ENCODE results near the gene EXD3. TPM values are rescaled to one million over a fixed set of nuclear protein-coding genes. Genes with fewer than 3 reads are reported as not detected.
A peak's percentile ranks its signal among the peaks of the same experiment; 100 is the strongest.
"Not testable (repeated sequence)": the region's sequence is repeated elsewhere in the genome, so short reads cannot be mapped to it uniquely, and the experiment has no call there.

EXD3 gene
- total and polyA plus RNA-seq, 9 donors = 7.4 to 19.0 (median 11.6) TPM

DNA sequence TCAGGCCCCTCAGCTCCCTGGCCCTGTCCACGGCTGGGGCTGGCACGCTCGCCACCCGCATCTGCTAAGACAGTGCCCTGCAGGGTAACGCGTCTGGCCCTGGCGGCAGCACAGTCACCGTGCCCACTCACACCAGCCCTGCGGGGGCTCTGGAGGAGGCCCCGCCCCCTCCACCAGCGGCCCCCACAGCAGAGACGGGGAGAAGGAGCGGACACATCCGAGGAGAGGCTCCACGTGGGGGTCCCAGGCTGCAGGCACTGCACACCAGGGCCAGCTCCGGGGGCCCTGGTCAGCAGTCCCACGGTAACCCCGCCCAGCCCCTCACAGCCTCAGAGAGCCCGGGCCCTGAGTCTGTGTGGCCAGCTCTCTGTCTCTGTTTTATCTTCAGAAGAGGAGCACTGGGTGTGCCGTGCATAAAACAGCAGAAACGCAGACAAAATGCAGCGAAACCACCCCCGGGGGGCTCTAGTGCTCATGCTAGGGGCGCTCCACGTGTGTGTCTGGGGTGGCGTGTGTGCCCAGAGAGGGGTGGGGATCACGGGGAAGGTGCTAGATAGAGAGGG lies 73.4 kb downstream of the EXD3 start:
- Histone ChIP-seq H3K36me3 (ENCODE audit: control insufficient read depth, insufficient read depth, low read length) (peaks cover 6% of the 10 kb centered on the region), H3K27me3 (ENCODE audit: control insufficient read depth, insufficient read depth, low read length) (no peaks in the 10 kb centered on the region), H3K27ac (ENCODE audit: low read length) (no peak overlapping the region), H3K4me3 (ENCODE audit: low read length) (no peak overlapping the region), H3K4me1 (ENCODE audit: control insufficient read depth, insufficient read depth, low read length) (peaks cover 3% of the 10 kb centered on the region), H3K9me3 (replicated peaks; ENCODE audit: control insufficient read depth, low read depth, low read length) (peaks cover 10% of the 10 kb centered on the region)
- WGBS (ENCODE audit: insufficient coverage) = 92% methylated on average over 25 of the region's 27 CpGs
- DNase-seq = no peak

DNA sequence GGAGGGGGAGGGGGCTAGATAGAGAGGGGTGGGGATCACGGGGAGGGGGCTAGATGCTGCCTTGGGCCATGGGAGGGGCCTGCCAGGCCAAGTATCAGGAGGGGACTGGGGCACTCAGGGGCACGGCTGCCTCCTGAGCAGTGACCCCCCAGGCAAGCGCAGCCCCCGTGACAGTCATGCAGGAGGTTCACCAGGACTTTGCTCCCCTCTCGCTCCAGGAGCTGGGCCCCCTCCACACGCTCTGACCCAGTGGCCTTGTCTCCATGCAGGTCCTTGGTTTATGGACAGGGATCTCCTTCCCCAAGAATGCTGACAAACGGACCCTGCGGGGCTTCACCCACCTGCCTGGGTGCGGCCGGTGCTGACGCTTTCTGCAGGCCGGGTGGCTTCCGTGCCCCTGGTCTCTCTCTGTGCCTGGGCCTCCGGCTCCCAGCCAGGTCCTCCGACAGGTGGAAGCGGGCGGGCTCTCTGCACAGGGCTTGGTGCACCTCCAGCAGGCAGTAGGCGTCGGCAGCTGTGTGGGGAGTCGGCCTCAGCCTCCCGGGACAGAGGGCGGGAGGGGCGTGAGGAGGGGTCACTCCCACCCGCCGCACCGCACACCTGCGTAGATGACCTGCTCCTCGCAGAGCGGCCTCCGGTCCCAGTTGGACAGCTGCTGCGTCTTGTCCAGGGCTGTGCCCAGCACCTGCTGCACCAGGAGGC lies 74.0 kb downstream of the EXD3 start:
- Histone ChIP-seq H3K36me3 (ENCODE audit: control insufficient read depth, insufficient read depth, low read length) (peaks cover 6% of the 10 kb centered on the region), H3K4me1 (ENCODE audit: control insufficient read depth, insufficient read depth, low read length) (peaks cover 3% of the 10 kb centered on the region)
- 94% methylated on average over 30 of the region's 31 CpGs for WGBS (ENCODE audit: insufficient coverage)

DNA sequence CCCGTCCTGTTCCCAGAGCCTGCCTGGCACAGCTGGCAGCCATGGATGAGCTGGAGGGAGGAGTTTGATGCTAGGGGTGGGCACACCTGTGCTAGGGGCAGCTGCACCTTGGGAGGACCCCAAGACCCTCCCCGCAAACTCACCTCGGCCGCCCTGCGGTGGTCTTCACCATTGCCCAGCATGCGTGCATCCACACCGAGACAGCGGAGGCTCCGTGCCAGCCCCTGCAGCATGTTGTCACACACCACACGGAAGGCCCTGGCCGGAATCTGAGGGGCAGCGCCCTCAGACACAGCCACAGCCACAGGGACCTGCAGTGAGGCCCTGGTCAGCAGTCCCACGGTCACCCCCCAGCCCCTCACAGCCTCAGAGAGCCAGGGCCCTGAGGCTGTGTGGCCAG lies 75.0 kb downstream of the EXD3 start:
- no peak overlapping the region for H3K4me3 ChIP-seq (ENCODE audit: low read length)
- H3K9me3 ChIP-seq (replicated peaks; ENCODE audit: control insufficient read depth, low read depth, low read length) = peaks cover 12% of the 10 kb centered on the region
- no peak overlapping the region for H3K27ac ChIP-seq (ENCODE audit: low read length)
- no peaks in the 10 kb centered on the region for H3K27me3 ChIP-seq (ENCODE audit: control insufficient read depth, insufficient read depth, low read length)
- no peaks in the 10 kb centered on the region for H3K4me1 ChIP-seq (ENCODE audit: control insufficient read depth, insufficient read depth, low read length)
- DNase-seq = no peak
- WGBS (ENCODE audit: insufficient coverage) = 94% methylated on average over 11 of the region's 13 CpGs
- H3K36me3 ChIP-seq (ENCODE audit: control insufficient read depth, insufficient read depth, low read length) = peaks cover 6% of the 10 kb centered on the region

More for the DNA sequence above, 74.0 kb downstream of the EXD3 start:
- no peak overlapping the region for H3K27ac ChIP-seq (ENCODE audit: low read length)
- H3K9me3 ChIP-seq (replicated peaks; ENCODE audit: control insufficient read depth, low read depth, low read length) = peaks cover 10% of the 10 kb centered on the region
- H3K27me3 ChIP-seq (ENCODE audit: control insufficient read depth, insufficient read depth, low read length) = no peaks in the 10 kb centered on the region
- no peak for DNase-seq
- no peak overlapping the region for H3K4me3 ChIP-seq (ENCODE audit: low read length)

DNA sequence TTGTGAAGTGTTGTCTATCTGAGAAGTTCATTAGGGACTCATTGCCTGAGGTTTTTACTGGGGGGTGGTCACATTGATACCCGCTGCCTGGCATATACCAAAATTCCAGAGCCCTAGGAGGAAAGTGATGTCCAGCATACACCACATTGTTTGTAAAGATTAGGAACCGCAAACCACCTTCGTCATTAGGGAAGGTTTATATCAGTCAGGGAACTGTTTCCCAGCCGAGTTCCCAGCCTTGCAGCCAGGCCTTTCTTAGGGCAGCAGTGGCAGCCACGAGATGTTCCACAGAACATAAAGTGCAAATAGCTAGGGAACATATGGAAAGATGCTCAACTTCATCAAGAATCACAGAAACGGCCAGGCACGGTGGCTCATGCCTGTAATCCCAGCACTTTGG lies 80.5 kb downstream of the EXD3 start:
- no peak for DNase-seq
- H3K27me3 ChIP-seq (ENCODE audit: control insufficient read depth, insufficient read depth, low read length) = no peaks in the 10 kb centered on the region
- H3K36me3 ChIP-seq (ENCODE audit: control insufficient read depth, insufficient read depth, low read length) = peaks cover 4% of the 10 kb centered on the region
- H3K4me1 ChIP-seq (ENCODE audit: control insufficient read depth, insufficient read depth, low read length) = no peaks in the 10 kb centered on the region
- WGBS (ENCODE audit: insufficient coverage) = 100% methylated on average over 3 of the region's 7 CpGs
- peaks cover 14% of the 10 kb centered on the region for H3K9me3 ChIP-seq (replicated peaks; ENCODE audit: control insufficient read depth, low read depth, low read length)
- no peak overlapping the region for H3K4me3 ChIP-seq (ENCODE audit: low read length)
- no peak overlapping the region for H3K27ac ChIP-seq (ENCODE audit: low read length)

DNA sequence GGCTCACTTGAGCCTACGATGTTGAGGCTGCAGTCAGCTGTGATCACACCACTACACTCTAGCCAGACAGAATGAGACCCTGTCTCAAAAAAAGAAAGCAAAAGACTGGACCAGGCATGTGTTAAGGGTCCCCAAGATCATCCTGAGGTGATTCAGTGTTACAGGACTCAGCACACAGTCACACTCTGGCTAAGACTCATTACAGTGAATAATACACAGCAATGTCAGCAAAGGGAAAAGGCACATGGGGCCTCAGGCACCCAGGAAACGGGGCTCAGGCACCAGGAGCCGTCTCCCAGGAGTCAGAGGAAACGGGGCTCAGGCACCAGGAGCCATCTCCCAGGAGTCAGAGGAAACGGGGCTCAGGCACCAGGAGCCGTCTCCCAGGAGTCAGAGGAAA lies 81.7 kb downstream of the EXD3 start:
- H3K27me3 ChIP-seq (ENCODE audit: control insufficient read depth, insufficient read depth, low read length) = no peaks in the 10 kb centered on the region
- H3K36me3 ChIP-seq (ENCODE audit: control insufficient read depth, insufficient read depth, low read length) = peaks cover under 1% of the 10 kb centered on the region
- no peak overlapping the region for H3K27ac ChIP-seq (ENCODE audit: low read length)
- WGBS (ENCODE audit: insufficient coverage) = 60% methylated on average over 2 of the region's 6 CpGs
- H3K9me3 ChIP-seq (replicated peaks; ENCODE audit: control insufficient read depth, low read depth, low read length) = peaks cover 6% of the 10 kb centered on the region
- DNase-seq = no peak
- no peak overlapping the region for H3K4me3 ChIP-seq (ENCODE audit: low read length)
- H3K4me1 ChIP-seq (ENCODE audit: control insufficient read depth, insufficient read depth, low read length) = no peaks in the 10 kb centered on the region

DNA sequence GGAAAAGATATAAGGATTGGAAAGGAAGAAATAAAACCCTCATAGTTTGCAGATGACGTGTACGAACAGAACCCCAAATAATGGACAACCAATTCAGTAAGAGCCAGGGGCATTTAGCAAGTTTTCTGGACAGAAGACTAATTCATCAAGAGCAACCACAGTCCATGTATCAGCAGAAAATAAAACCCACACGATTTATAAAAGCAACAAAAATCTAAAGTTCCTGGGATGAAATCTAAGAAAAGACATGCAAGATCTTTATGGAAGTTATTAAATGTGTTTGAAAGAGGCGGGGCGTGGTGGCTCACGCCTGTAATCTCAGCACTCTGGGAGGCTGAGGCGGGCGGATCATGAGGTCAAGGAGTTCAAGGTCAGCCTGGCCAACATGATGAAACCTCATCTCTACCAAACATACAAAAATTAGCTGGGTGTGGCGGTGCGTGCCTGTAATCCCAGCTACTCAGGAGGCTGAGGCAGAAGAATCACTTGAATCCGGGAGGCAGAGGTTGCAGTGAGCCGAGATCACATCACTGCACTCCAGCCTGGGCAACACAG lies 83.0 kb downstream of the EXD3 start:
- not testable (repeated sequence) for H3K27me3 ChIP-seq (ENCODE audit: control insufficient read depth, insufficient read depth, low read length); H3K27ac ChIP-seq (ENCODE audit: low read length); DNase-seq; H3K4me3 ChIP-seq (ENCODE audit: low read length); H3K9me3 ChIP-seq (replicated peaks; ENCODE audit: control insufficient read depth, low read depth, low read length); H3K36me3 ChIP-seq (ENCODE audit: control insufficient read depth, insufficient read depth, low read length); H3K4me1 ChIP-seq (ENCODE audit: control insufficient read depth, insufficient read depth, low read length)
- no CpG with 5 or more reads among the region's 12 CpGs for WGBS (ENCODE audit: insufficient coverage)

DNA sequence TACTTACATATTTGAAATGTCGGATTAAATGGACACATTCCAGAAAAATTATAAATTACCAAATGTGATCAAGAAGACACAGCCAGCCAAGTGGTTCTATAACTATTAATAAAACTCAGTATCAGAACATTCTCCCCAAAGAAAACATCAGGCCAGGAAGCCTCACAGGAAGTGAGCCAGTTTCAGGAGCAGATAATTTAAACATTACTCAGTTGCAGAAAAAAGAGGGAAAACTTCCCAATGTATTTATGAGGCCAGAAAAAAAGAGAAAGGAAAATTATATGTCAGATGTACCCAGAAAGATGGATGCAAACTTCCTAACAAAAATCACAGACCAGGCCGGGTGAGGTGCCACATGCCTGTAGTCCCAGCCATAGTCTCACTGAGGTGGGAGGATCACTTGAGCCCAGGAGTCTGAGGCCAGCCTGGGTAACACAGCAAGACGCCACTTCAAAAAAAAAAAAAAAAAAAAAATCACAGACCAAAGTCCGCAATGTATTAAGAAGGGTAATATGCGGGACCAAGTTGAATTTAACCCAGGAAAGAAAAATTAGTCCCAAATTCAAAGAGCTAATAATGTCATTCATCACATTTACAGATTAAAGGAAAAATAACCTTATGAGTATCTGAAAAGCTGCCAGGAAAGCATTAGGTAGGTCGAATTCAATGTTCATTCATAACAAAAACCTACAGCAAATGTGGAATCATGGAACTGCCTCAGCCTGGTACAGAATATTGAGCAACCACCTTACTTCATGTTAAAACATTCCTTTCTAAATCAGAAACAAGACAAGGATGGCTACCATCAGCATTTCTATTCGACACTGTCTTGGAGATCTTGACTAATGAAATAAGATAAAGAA lies 83.7 kb downstream of the EXD3 start:
- peak; percentile 36 for DNase-seq
- Histone ChIP-seq H3K36me3 (ENCODE audit: control insufficient read depth, insufficient read depth, low read length) (no peaks in the 10 kb centered on the region), H3K4me1 (ENCODE audit: control insufficient read depth, insufficient read depth, low read length) (no peaks in the 10 kb centered on the region), H3K27ac (ENCODE audit: low read length) (no peak overlapping the region), H3K9me3 (replicated peaks; ENCODE audit: control insufficient read depth, low read depth, low read length) (peaks cover 4% of the 10 kb centered on the region), H3K27me3 (ENCODE audit: control insufficient read depth, insufficient read depth, low read length) (no peaks in the 10 kb centered on the region), H3K4me3 (ENCODE audit: low read length) (no peak overlapping the region)
- WGBS (ENCODE audit: insufficient coverage) = no CpG with 5 or more reads among the region's 7 CpGs

DNA sequence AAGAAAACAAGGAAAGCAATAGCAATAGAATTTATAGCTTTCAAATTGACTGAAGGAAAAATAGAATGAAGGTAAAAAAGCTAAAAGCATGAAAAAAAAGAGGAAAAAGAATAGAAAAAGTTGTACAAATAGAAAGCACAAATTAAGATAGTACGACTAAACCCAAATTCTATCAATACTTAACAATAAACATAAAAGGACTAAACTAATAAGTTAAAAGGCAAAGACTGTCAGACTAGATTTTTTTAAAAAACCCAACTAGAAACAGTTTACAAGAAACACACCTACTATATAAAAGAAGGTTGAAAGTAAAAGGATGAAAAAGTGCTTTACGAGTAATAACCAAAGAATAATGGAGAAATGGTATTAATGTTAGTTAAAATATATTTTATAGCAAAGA lies 86.2 kb downstream of the EXD3 start:
- no CpG with 5 or more reads among the region's 2 CpGs for WGBS (ENCODE audit: insufficient coverage)
- no peaks in the 10 kb centered on the region for H3K27me3 ChIP-seq (ENCODE audit: control insufficient read depth, insufficient read depth, low read length)
- no peaks in the 10 kb centered on the region for H3K9me3 ChIP-seq (replicated peaks; ENCODE audit: control insufficient read depth, low read depth, low read length)
- no peak overlapping the region for H3K27ac ChIP-seq (ENCODE audit: low read length)
- H3K36me3 ChIP-seq (ENCODE audit: control insufficient read depth, insufficient read depth, low read length) = no peaks in the 10 kb centered on the region
- no peak overlapping the region for H3K4me3 ChIP-seq (ENCODE audit: low read length)
- DNase-seq = no peak
- no peaks in the 10 kb centered on the region for H3K4me1 ChIP-seq (ENCODE audit: control insufficient read depth, insufficient read depth, low read length)

DNA sequence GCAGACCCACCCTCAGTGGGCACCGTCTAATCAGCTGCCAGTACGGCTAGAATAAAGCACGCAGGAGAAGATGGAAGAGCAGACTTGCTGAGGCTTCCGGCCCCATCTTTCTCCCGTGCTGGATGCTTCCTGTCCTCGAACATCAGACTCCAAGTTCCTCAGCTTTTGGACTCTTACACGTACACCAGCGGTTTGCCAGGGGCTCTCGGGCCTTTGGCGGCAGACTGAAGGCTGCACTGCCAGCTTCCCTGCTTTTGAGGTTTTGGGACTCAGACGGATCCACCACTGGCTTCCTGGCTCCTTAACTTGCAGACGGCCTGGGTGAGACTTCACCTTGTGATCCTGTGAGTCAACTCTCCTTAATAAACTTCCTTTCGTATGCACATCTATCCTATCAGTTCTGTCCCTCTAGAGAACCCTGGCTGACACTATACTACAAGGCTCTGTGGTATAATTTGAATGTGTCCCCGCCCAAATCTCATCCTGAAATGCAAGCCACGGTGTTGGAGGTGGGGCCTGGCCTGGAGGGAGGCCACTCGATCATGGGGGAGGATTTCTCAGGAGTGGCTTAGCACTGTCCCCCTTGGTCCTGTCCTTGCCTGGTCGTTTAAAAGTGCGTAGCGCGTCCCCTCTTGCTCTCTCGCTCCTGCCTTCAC lies 89.8 kb downstream of the EXD3 start:
- H3K4me1 ChIP-seq (ENCODE audit: control insufficient read depth, insufficient read depth, low read length) = no peaks in the 10 kb centered on the region
- no peaks in the 10 kb centered on the region for H3K36me3 ChIP-seq (ENCODE audit: control insufficient read depth, insufficient read depth, low read length)
- no peaks in the 10 kb centered on the region for H3K9me3 ChIP-seq (replicated peaks; ENCODE audit: control insufficient read depth, low read depth, low read length)
- WGBS (ENCODE audit: insufficient coverage) = 59% methylated on average over 17 of the region's 21 CpGs
- H3K4me3 ChIP-seq (ENCODE audit: low read length) = no peak overlapping the region
- no peak for DNase-seq
- H3K27me3 ChIP-seq (ENCODE audit: control insufficient read depth, insufficient read depth, low read length) = no peaks in the 10 kb centered on the region
- H3K27ac ChIP-seq (ENCODE audit: low read length) = no peak overlapping the region

DNA sequence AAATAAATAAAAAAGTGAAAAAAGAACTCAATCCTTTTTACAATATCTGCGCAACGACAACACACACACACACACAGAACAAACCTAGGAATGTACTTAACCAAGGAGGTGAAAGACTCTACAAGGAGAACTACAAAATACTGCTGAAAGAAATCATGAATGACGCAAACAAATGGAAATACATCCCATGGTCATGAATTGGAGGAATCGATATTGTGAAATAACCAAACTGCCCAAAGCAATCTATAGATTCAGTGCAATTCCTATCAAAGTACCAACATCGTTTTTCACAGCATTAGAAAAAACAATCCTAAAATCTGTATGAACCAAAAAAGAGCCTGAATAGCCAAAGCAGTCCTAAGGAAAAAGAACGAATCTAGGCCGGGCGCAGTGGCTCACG lies 91.0 kb downstream of the EXD3 start:
- H3K9me3 ChIP-seq (replicated peaks; ENCODE audit: control insufficient read depth, low read depth, low read length) = no peaks in the 10 kb centered on the region
- no peaks in the 10 kb centered on the region for H3K36me3 ChIP-seq (ENCODE audit: control insufficient read depth, insufficient read depth, low read length)
- no peaks in the 10 kb centered on the region for H3K4me1 ChIP-seq (ENCODE audit: control insufficient read depth, insufficient read depth, low read length)
- H3K27ac ChIP-seq (ENCODE audit: low read length) = no peak overlapping the region
- DNase-seq = no peak
- H3K4me3 ChIP-seq (ENCODE audit: low read length) = no peak overlapping the region
- no CpG with 5 or more reads among the region's 9 CpGs for WGBS (ENCODE audit: insufficient coverage)
- no peaks in the 10 kb centered on the region for H3K27me3 ChIP-seq (ENCODE audit: control insufficient read depth, insufficient read depth, low read length)
